Activated CD8-positive, alpha-beta T cell treated with anti-CD3 and anti-CD28 coated beads for 36 hours (primary cell): ENCODE data around the gene SORT1. TPM values are rescaled to one million over a fixed set of nuclear protein-coding genes. Genes with fewer than 3 reads are reported as not detected.
A peak's percentile ranks its signal among the peaks of the same experiment; 100 is the strongest.

ENCODE experiments used
- ATAC-seq: fragments of 200-7000 bp; cut with Tn5 transposase; one replicate; pipeline ENCODE4 v1.10.0; 2021; ENCODE audit warnings: mild to moderate bottlenecking, moderate library complexity
- CTCF ChIA-PET: fragments of 350-600 bp; sonication (Branson Sonifier 250); formaldehyde crosslinking; loops from one replicate; lab custom pipeline; 2021; ENCODE audit warnings: antibody characterized with exemption; lab: Charles Lee
- POLR2A ChIA-PET: fragments of 350-600 bp; sonication (Branson Sonifier 250); formaldehyde crosslinking; loops from one replicate; lab custom pipeline; 2021; ENCODE audit warnings: antibody characterized with exemption; lab: Charles Lee
- DNase-seq: peaks from one replicate; pipeline ENCODE4 v3.0.0-alpha.2; 2020
- H3K27ac Mint-ChIP-seq: one replicate; pipeline ENCODE4 v1.8.0; 2021; ENCODE audit warnings: mild to moderate bottlenecking, mixed read lengths
- H3K27me3 Mint-ChIP-seq: one replicate; pipeline ENCODE4 v1.8.0; 2021; ENCODE audit warnings: mixed read lengths
- H3K36me3 Mint-ChIP-seq: one replicate; pipeline ENCODE4 v1.8.0; 2021; ENCODE audit warnings: low read depth, mixed read lengths
- H3K4me1 Mint-ChIP-seq: one replicate; pipeline ENCODE4 v1.8.0; 2021; ENCODE audit warnings: low read depth, mixed read lengths
- H3K4me3 Mint-ChIP-seq: one replicate; pipeline ENCODE4 v1.8.0; 2021; ENCODE audit warnings: mild to moderate bottlenecking, moderate library complexity, mixed read lengths
- H3K9me3 Mint-ChIP-seq: one replicate; pipeline ENCODE4 v1.8.0; 2021; ENCODE audit warnings: mixed read lengths
- CTCF ChIP-seq: fragments of 200-600 bp; IDR thresholded peaks from one replicate; pipeline ENCODE4 v1.8.0; 2022; ENCODE audit warnings: antibody characterized with exemption, mild to moderate bottlenecking
- intact Hi-C: fragments of 100-400 bp; cut with micrococcal nuclease; formaldehyde crosslinking; loops from one replicate; pipeline ENCODE4 v1.10.0; 2022
- total RNA-seq, 2 experiments: library from RNA; stranded (reverse); gene quantifications; one replicate each; pipeline ENCODE4 v1.2.3, GENCODE V29; 2021

Gene SORT1
- total RNA-seq, 2 experiments from 2014 or later = 2.5 to 3.2 TPM

- Mint-ChIP-seq H3K36me3 (no peaks in the 10 kb centered on the region), H3K4me3 (no peak overlapping the region), H3K4me1 (peaks cover 24% of the 10 kb centered on the region), H3K9me3 (no peaks in the 10 kb centered on the region), H3K27me3 (peaks cover 16% of the 10 kb centered on the region), H3K27ac (no peak overlapping the region)
- peak; percentile 18 for ATAC-seq
- ChIA-PET CTCF (interaction anchor here (1.0 kb wide), 1 partner anchor 9 kb away, joined by 3 read pairs; no protein-coding TSS in a partner anchor), POLR2A (no interaction called here)
- intact Hi-C loops = no loop called here
- no peak for TF ChIP-seq CTCF
- no peak for DNase-seq
Observed at GRCh38 chr1:109373126-109373525, 24.6 kb downstream of the SORT1 start.

GRCh38 chr1:109372281-109372680, 25.4 kb downstream of the SORT1 start:
- DNase-seq (no peak), ATAC-seq (no peak)
- POLR2A ChIA-PET = no interaction called here
- H3K9me3 Mint-ChIP-seq = no peaks in the 10 kb centered on the region
- H3K36me3 Mint-ChIP-seq = no peaks in the 10 kb centered on the region
- CTCF ChIA-PET = interaction anchor here (1.4 to 2.2 kb wide), 3 partner anchors 11 to 27 kb away, joined by 3 to 9 read pairs (median 5); no protein-coding TSS in a partner anchor
- H3K4me3 Mint-ChIP-seq = no peak overlapping the region
- intact Hi-C loops = no loop called here
- peaks cover 16% of the 10 kb centered on the region for H3K27me3 Mint-ChIP-seq
- H3K4me1 Mint-ChIP-seq = peaks cover 24% of the 10 kb centered on the region
- TF ChIP-seq CTCF = no peak
- no peak overlapping the region for H3K27ac Mint-ChIP-seq

GRCh38 chr1:109371341-109371739, 26.4 kb downstream of the SORT1 start:
- DNase-seq (peak; percentile 27), ATAC-seq (peak; percentile 77)
- Mint-ChIP-seq H3K4me3 (no peak overlapping the region), H3K27me3 (peaks cover 16% of the 10 kb centered on the region), H3K36me3 (no peaks in the 10 kb centered on the region), H3K27ac (no peak overlapping the region), H3K9me3 (no peaks in the 10 kb centered on the region), H3K4me1 (peaks cover 24% of the 10 kb centered on the region)
- CTCF ChIA-PET = interaction anchor here (0.8 to 2.2 kb wide), 6 partner anchors 10 to 94 kb away, joined by 3 to 9 read pairs (median 3); no protein-coding TSS in a partner anchor
- intact Hi-C loops = no loop called here
- POLR2A ChIA-PET = no interaction called here
- no peak for TF ChIP-seq CTCF

- Mint-ChIP-seq H3K9me3 (no peaks in the 10 kb centered on the region), H3K36me3 (no peaks in the 10 kb centered on the region), H3K27ac (no peak overlapping the region), H3K4me1 (peaks cover 24% of the 10 kb centered on the region), H3K4me3 (no peak overlapping the region), H3K27me3 (peaks cover 16% of the 10 kb centered on the region)
- TF ChIP-seq CTCF = no peak
- ChIA-PET CTCF (interaction anchor here (0.8 to 2.2 kb wide), 6 partner anchors 10 to 94 kb away, joined by 3 to 9 read pairs (median 3); no protein-coding TSS in a partner anchor), POLR2A (no interaction called here)
- intact Hi-C loops = no loop called here
- ATAC-seq (peak; percentile 31), DNase-seq (no peak)
Observed at GRCh38 chr1:109370712-109371340, 26.9 kb downstream of the SORT1 start.

GRCh38 chr1:109369167-109369746, 28.5 kb downstream of the SORT1 start:
- Mint-ChIP-seq H3K27ac (no peak overlapping the region), H3K27me3 (peaks cover 16% of the 10 kb centered on the region), H3K4me1 (peaks cover 19% of the 10 kb centered on the region), H3K4me3 (no peak overlapping the region), H3K36me3 (no peaks in the 10 kb centered on the region), H3K9me3 (no peaks in the 10 kb centered on the region)
- intact Hi-C loops = no loop called here
- ChIA-PET POLR2A (no interaction called here), CTCF (no interaction called here)
- no peak for TF ChIP-seq CTCF
- DNase-seq (no peak), ATAC-seq (no peak)
